ENCODE data around the gene TMEM218.

DNA sequence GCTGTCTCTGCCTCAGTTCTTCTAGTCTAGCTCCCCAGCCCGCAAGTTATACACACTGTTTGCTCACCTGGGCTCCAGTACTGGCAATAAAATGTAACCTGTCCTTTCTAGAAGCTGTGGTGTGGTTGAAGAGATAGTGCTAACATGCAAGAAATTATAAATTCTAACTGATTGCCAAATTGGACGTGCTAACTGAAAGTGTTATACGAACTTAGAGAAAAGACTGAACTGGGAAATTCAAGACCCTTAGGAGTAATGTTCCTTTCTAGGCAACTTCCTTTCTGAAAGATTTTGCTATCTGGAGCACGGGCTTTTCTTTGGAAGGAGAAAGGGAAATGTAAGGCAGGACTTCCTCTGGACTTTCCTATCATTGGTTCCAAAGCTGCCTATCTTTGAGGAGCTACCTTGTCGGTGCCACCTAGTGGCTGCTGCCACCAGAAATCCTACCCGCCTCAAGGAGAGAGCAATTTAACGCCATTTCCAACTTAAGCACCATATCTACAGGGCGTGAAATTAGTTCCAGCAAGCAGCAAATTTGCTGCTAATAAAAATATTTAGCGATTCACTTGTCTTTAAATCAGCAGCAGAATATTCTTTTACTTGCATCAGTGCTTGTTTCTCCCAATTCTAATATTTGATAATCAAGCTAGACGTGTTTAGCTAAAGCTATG, 12.7 kb upstream of the TMEM218 start:
- TF ChIP-seq, protein P1, sequence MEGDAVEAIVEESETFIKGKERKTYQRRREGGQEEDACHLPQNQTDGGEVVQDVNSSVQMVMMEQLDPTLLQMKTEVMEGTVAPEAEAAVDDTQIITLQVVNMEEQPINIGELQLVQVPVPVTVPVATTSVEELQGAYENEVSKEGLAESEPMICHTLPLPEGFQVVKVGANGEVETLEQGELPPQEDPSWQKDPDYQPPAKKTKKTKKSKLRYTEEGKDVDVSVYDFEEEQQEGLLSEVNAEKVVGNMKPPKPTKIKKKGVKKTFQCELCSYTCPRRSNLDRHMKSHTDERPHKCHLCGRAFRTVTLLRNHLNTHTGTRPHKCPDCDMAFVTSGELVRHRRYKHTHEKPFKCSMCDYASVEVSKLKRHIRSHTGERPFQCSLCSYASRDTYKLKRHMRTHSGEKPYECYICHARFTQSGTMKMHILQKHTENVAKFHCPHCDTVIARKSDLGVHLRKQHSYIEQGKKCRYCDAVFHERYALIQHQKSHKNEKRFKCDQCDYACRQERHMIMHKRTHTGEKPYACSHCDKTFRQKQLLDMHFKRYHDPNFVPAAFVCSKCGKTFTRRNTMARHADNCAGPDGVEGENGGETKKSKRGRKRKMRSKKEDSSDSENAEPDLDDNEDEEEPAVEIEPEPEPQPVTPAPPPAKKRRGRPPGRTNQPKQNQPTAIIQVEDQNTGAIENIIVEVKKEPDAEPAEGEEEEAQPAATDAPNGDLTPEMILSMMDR (IDR thresholded peaks at IDR 0.05), result peak; percentile 51 to 64 (median 56)
- no peak for TF ChIP-seq POLR2A (IDR thresholded peaks at IDR 0.05)

Measured in adrenal gland (tissue), 5 donors.